SK-N-SH (cell line): ENCODE data around the gene POU2AF1. TPM values are rescaled to one million over a fixed set of nuclear protein-coding genes. Genes with fewer than 3 reads are reported as not detected.

Experiments
- CTCF ChIA-PET: fragments of 300-600, 350-600 bp; formaldehyde crosslinking; extraction: SDS; loops from one replicate; lab custom pipeline; 2021; lab: Yijun Ruan, JAX
- POLR2A ChIA-PET: fragments of 350-600 bp; sonication (Branson Sonifier 250); formaldehyde crosslinking; extraction: SDS; loops from one replicate; lab custom pipeline; 2020; ENCODE audit warnings: antibody characterized with exemption, inconsistent platforms; lab: Yijun Ruan, JAX
- DNase-seq: peaks from one replicate; pipeline ENCODE4 v3.0.0; 2012
- H2AFZ ChIP-seq: fragments of 200-600 bp; sonication (generic); 2 replicates; pipeline ENCODE4 v1.8.1; 2016; ENCODE audit warnings: antibody characterized with exemption, mild to moderate bottlenecking, low read depth
- H3F3A ChIP-seq: fragments of 200-600 bp; sonication (generic); replicated peaks from 2 replicates; pipeline ENCODE3; 2016; ENCODE audit warnings: antibody characterized with exemption, mild to moderate bottlenecking; ENCODE audit not compliant: insufficient read depth
- H3K27ac ChIP-seq, 2 experiments: fragments of 200-500 bp in 1 of 2; fragments of 200-600 bp in 1 of 2; sonication (Bioruptor generic) in 1 of 2; sonication (generic), shearing (Covaris generic) in 1 of 2; 2 replicates each; pipeline versions ENCODE4 v1.5.1 to v1.6.1; 2014 to 2016; ENCODE audit warnings: low read depth in 2 of 2, inconsistent platforms in 1 of 2, low read length in 1 of 2, mild to moderate bottlenecking in 1 of 2, mixed read lengths in 1 of 2
- H3K27me3 ChIP-seq: fragments of 200-600 bp; sonication (generic), shearing (Covaris generic); 2 replicates; pipeline ENCODE4 v1.6.1; 2016; ENCODE audit warnings: mixed run types; ENCODE audit not compliant: insufficient read depth
- H3K36me3 ChIP-seq, 2 experiments: fragments of 200-500 bp in 1 of 2; fragments of 200-600 bp in 1 of 2; sonication (Bioruptor generic) in 1 of 2; sonication (generic) in 1 of 2; replicated peaks in 1 of 2; 2 replicates each; pipeline versions ENCODE3 to v1.5.1; 2014 to 2016; ENCODE audit warnings: low read length in 1 of 2, mild to moderate bottlenecking in 1 of 2; ENCODE audit not compliant: insufficient read depth in 2 of 2, control insufficient read depth in 1 of 2
- H3K4me1 ChIP-seq, 2 experiments: fragments of 200-500 bp in 1 of 2; fragments of 200-600 bp in 1 of 2; sonication (Bioruptor generic) in 1 of 2; sonication (generic), shearing (Covaris generic) in 1 of 2; 2 replicates each; pipeline versions ENCODE4 v1.5.1 to v1.6.1; 2014 to 2016; ENCODE audit warnings: low read depth in 1 of 2, low read length in 1 of 2, mixed run types in 1 of 2; ENCODE audit not compliant: insufficient read depth in 2 of 2, control insufficient read depth in 1 of 2
- H3K4me2 ChIP-seq: fragments of 200-600 bp; sonication (generic), shearing (Covaris generic); 2 replicates; pipeline ENCODE4 v1.6.1; 2017; ENCODE audit warnings: mixed run types
- H3K4me3 ChIP-seq, 2 experiments: fragments of 200-500 bp in 1 of 2; fragments of 200-600 bp in 1 of 2; sonication (Bioruptor generic) in 1 of 2; sonication (generic), shearing (Covaris generic) in 1 of 2; 2 replicates each; pipeline versions ENCODE4 v1.5.1 to v1.8.1; 2014 to 2016; ENCODE audit warnings: low read depth in 2 of 2, inconsistent platforms in 1 of 2, low read length in 1 of 2, mild to moderate bottlenecking in 1 of 2, mixed read lengths in 1 of 2, moderate library complexity in 1 of 2
- H3K79me2 ChIP-seq: fragments of 200-600 bp; sonication (generic); 2 replicates; pipeline ENCODE4 v1.8.1; 2017; ENCODE audit warnings: mild to moderate bottlenecking; ENCODE audit not compliant: insufficient read depth
- H3K9ac ChIP-seq: fragments of 200-600 bp; sonication (generic); 2 replicates; pipeline ENCODE4 v1.6.1; 2017; ENCODE audit warnings: mixed run types
- H3K9me2 ChIP-seq: fragments of 200-600 bp; sonication (generic); 2 replicates; pipeline ENCODE4 v1.6.1; 2017; ENCODE audit warnings: mixed run types
- H3K9me3 ChIP-seq: fragments of 200-600 bp; sonication (generic); 2 replicates; pipeline ENCODE4 v1.6.1; 2017; ENCODE audit warnings: mixed run types, mild to moderate bottlenecking, moderate library complexity
- H4K20me1 ChIP-seq: fragments of 200-600 bp; sonication (generic); 2 replicates; pipeline ENCODE4 v1.6.1; 2017; ENCODE audit warnings: mild to moderate bottlenecking, mixed run types; ENCODE audit not compliant: insufficient read depth
- ELF1 ChIP-seq: IDR thresholded peaks from 2 replicates; pipeline ENCODE4 v1.4.0; 2012
- EZH2phosphoT487 ChIP-seq: fragments of 200-600 bp; sonication (generic); IDR thresholded peaks from 2 replicates; pipeline ENCODE4 v1.6.1; 2017; ENCODE audit warnings: low read depth, mixed run types, mild to moderate bottlenecking, antibody characterized with exemption, moderate library complexity, borderline replicate concordance
- FOXJ3 ChIP-seq: sonication (generic); formaldehyde crosslinking; IDR thresholded peaks from 2 replicates; pipeline ENCODE4 v1.5.1; 2020; ENCODE audit warnings: mild to moderate bottlenecking, missing genetic modification reagents
- GATA2 ChIP-seq: sonication (generic); formaldehyde crosslinking; IDR thresholded peaks from 2 replicates; pipeline ENCODE4 v1.5.0; 2020; ENCODE audit warnings: mild to moderate bottlenecking, missing genetic modification reagents
- NFIC ChIP-seq: IDR thresholded peaks from 2 replicates; pipeline ENCODE4 v1.4.0; 2012; ENCODE audit warnings: borderline replicate concordance
- NRF1 ChIP-seq: IDR thresholded peaks from 2 replicates; pipeline ENCODE4 v1.6.1; 2012; ENCODE audit warnings: low read depth, mild to moderate bottlenecking, low read length
- POLR2AphosphoS5 ChIP-seq: IDR thresholded peaks from 2 replicates; pipeline ENCODE4 v1.6.1; 2012; ENCODE audit warnings: low read depth, low read length
- RAD21 ChIP-seq: IDR thresholded peaks from 2 replicates; pipeline ENCODE4 v1.6.1; 2012; ENCODE audit warnings: mild to moderate bottlenecking, low read length
- RFX5 ChIP-seq: IDR thresholded peaks from 2 replicates; pipeline ENCODE4 v1.6.1; 2012; ENCODE audit warnings: mild to moderate bottlenecking, improper control_type of control experiment, low read length
- RXRA ChIP-seq: IDR thresholded peaks from 2 replicates; pipeline ENCODE4 v1.4.0; 2012; ENCODE audit warnings: low read depth, mild to moderate bottlenecking, borderline replicate concordance
- SIN3A ChIP-seq: IDR thresholded peaks from 2 replicates; pipeline ENCODE4 v1.6.1; 2012; ENCODE audit warnings: low read depth, mild to moderate bottlenecking, low read length, moderate library complexity, borderline replicate concordance
- SMC3 ChIP-seq: IDR thresholded peaks from 2 replicates; pipeline ENCODE4 v1.6.1; 2012; ENCODE audit warnings: low read depth, low read length, improper control_type of control experiment
- TAF1 ChIP-seq: IDR thresholded peaks from 2 replicates; pipeline ENCODE4 v1.6.1; 2012; ENCODE audit warnings: low read depth, mild to moderate bottlenecking, low read length, moderate library complexity, borderline replicate concordance
- WGBS: methylation state at CpG from one replicate; pipeline ENCODE4 v1.1.6; 2017; ENCODE audit warnings: low lambda C conversion rate; 5-methylcytosine and 5-hydroxymethylcytosine counted together
- polyA plus RNA-seq, 3 experiments: library from polyadenylated mRNA; depleted of rRNA; stranded (reverse); fragments of >200 nt; gene quantifications; 2 replicates each; pipeline ENCODE4 v1.2.3, GENCODE V29; 2012
- TF ChIP-seq, protein P1 (sequence below): fragments of 150-350 bp; IDR thresholded peaks from 2 replicates; pipeline ENCODE4 v1.6.1; 2017; ENCODE audit warnings: antibody characterized with exemption, low read length, low read depth, borderline replicate concordance
- TF ChIP-seq, protein P2 (sequence below): IDR thresholded peaks from 2 replicates; pipeline ENCODE4 v1.6.1; 2012; ENCODE audit warnings: mild to moderate bottlenecking, low read depth, low read length, moderate library complexity
- TF ChIP-seq, protein P3 (sequence below): IDR thresholded peaks from 2 replicates; pipeline ENCODE4 v1.4.0; 2012; ENCODE audit warnings: low read depth
- TF ChIP-seq, protein P4 (sequence below): IDR thresholded peaks from 2 replicates; pipeline ENCODE4; 2012

POU2AF1 gene
- polyA plus RNA-seq, 1 of the 3 experiments (the other 2 are of a cell fraction) = 0.07 TPM

DNA sequence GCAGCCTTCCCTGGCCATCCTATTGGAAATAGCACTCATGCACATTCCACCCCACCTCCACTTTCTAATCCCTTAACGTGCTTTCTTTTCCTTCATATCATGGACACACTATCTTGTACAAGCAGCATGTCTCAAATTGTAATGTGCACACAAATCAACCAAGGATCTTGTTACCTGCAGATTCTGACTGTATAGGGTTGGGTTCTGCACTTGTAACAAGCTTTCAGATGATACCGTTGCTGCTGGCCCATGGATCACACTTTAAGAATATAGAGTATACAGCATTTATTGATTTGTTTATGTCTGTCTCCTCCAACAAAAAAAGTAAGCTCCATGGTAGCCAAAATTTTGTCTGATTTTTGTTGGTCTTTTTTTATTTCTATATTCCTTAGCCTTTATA, 32.4 kb upstream of the POU2AF1 start:
- Histone ChIP-seq H3K9me2 (no peaks in the 10 kb centered on the region), H3K9ac (no peak overlapping the region), H3K4me3 (no peak overlapping the region), H3K79me2 (no peaks in the 10 kb centered on the region), H2AFZ (no peak overlapping the region), H3K27ac (no peak overlapping the region), H3K4me1 (no peaks in the 10 kb centered on the region), H4K20me1 (no peaks in the 10 kb centered on the region), H3K36me3 (no peaks in the 10 kb centered on the region), H3K4me2 (no peak overlapping the region), H3F3A (no peaks in the 10 kb centered on the region), H3K9me3 (no peaks in the 10 kb centered on the region), H3K27me3 (no peaks in the 10 kb centered on the region; the same call in 1 of the 2 replicates)
- no peak for DNase-seq
- WGBS = 53% methylated on average over 1 of the region's 2 CpGs
- POLR2A ChIA-PET = no interaction called here
- CTCF ChIA-PET = interaction anchor here (1.3 to 3.5 kb wide), 4 partner anchors 12 to 129 kb away, joined by 3 to 14 read pairs (median 11); no protein-coding TSS in a partner anchor
- TF ChIP-seq POLR2AphosphoS5 (no peak), RXRA (no peak), RFX5 (no peak), NRF1 (no peak), RAD21 (no peak), FOXJ3 (no peak), EZH2phosphoT487 (no peak), GATA2 (CRISPR knock-in tag) (no peak), ELF1 (no peak), SIN3A (no peak), TAF1 (no peak), NFIC (no peak), SMC3 (no peak)
- TF ChIP-seq, protein P1, sequence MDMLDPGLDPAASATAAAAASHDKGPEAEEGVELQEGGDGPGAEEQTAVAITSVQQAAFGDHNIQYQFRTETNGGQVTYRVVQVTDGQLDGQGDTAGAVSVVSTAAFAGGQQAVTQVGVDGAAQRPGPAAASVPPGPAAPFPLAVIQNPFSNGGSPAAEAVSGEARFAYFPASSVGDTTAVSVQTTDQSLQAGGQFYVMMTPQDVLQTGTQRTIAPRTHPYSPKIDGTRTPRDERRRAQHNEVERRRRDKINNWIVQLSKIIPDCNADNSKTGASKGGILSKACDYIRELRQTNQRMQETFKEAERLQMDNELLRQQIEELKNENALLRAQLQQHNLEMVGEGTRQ = no peak
- TF ChIP-seq, protein P2, sequence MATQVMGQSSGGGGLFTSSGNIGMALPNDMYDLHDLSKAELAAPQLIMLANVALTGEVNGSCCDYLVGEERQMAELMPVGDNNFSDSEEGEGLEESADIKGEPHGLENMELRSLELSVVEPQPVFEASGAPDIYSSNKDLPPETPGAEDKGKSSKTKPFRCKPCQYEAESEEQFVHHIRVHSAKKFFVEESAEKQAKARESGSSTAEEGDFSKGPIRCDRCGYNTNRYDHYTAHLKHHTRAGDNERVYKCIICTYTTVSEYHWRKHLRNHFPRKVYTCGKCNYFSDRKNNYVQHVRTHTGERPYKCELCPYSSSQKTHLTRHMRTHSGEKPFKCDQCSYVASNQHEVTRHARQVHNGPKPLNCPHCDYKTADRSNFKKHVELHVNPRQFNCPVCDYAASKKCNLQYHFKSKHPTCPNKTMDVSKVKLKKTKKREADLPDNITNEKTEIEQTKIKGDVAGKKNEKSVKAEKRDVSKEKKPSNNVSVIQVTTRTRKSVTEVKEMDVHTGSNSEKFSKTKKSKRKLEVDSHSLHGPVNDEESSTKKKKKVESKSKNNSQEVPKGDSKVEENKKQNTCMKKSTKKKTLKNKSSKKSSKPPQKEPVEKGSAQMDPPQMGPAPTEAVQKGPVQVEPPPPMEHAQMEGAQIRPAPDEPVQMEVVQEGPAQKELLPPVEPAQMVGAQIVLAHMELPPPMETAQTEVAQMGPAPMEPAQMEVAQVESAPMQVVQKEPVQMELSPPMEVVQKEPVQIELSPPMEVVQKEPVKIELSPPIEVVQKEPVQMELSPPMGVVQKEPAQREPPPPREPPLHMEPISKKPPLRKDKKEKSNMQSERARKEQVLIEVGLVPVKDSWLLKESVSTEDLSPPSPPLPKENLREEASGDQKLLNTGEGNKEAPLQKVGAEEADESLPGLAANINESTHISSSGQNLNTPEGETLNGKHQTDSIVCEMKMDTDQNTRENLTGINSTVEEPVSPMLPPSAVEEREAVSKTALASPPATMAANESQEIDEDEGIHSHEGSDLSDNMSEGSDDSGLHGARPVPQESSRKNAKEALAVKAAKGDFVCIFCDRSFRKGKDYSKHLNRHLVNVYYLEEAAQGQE = no peak
- TF ChIP-seq, protein P3, sequence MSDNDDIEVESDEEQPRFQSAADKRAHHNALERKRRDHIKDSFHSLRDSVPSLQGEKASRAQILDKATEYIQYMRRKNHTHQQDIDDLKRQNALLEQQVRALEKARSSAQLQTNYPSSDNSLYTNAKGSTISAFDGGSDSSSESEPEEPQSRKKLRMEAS = no peak
- TF ChIP-seq, protein P4, sequence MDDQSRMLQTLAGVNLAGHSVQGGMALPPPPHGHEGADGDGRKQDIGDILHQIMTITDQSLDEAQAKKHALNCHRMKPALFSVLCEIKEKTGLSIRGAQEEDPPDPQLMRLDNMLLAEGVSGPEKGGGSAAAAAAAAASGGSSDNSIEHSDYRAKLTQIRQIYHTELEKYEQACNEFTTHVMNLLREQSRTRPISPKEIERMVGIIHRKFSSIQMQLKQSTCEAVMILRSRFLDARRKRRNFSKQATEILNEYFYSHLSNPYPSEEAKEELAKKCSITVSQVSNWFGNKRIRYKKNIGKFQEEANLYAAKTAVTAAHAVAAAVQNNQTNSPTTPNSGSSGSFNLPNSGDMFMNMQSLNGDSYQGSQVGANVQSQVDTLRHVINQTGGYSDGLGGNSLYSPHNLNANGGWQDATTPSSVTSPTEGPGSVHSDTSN = no peak
